Measurements from ENCODE around the gene PLAAT3.
"Not testable (repeated sequence)": the region's sequence is repeated elsewhere in the genome, so short reads cannot be mapped to it uniquely, and the experiment has no call there.

PLAAT3 gene

DNA sequence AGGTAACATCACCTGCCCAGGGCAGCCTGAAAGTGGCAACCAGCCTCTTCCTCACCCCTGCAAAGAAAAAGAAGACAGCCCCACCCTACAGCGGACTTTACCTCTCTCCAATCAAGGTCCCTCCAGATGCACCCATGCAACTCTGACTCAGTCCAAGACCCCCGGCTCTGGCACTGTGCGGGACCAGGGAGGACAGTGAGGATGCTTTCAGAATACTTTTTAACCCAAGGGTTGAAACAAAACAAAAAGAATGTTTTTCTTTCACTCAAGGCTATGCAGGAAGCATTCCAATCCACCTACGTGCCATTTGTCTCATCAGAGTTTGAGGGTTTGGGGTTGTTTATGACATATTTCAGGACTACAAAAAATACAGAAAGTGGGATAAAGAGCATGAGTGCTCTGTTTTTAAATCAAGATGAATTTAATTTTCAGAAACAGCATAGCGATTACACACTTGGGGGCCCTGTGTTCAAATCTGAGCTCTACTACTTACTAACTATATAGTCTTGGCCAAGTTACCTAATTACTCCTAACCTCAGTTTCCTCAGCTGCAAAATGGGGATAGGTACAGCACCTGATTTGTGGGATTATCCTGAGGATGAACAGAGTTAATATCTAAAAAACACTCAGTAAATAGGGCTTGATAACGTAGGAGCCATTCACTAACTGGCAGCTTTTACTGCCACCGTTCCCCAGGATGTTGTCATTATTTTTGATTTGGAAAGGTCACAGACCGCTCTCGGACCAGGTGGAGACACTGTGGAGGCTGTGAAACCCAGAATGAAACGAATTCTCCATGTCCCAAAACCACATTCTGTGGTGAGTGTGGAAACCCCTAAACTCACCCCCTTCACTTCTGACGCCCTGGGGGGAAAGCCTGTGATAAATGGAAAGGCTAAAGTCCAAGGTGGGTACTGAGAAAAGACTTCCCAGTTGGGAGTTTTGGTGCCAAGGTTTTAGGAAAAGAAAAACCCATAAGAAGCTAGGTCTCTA is 5.6 kb downstream of the PLAAT3 start:
- DNase-seq = no peak

DNA sequence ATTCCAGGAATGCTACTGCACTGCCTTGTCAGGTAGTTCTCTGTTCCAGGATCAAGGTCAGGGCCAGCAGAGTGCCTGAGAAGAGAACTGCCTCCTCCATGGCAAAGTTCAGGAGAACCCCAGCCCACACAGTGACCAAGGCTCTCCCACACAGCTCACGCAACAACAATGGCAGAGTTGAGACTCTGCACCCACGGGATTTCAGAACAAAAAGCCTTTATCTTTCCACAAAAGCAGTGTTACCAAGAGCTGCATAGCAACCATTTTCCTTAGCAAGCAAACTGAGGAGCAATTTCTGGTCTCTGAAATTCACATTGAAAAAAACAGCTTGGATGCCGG is 11.1 kb downstream of the PLAAT3 start:
- no peak for DNase-seq

DNA sequence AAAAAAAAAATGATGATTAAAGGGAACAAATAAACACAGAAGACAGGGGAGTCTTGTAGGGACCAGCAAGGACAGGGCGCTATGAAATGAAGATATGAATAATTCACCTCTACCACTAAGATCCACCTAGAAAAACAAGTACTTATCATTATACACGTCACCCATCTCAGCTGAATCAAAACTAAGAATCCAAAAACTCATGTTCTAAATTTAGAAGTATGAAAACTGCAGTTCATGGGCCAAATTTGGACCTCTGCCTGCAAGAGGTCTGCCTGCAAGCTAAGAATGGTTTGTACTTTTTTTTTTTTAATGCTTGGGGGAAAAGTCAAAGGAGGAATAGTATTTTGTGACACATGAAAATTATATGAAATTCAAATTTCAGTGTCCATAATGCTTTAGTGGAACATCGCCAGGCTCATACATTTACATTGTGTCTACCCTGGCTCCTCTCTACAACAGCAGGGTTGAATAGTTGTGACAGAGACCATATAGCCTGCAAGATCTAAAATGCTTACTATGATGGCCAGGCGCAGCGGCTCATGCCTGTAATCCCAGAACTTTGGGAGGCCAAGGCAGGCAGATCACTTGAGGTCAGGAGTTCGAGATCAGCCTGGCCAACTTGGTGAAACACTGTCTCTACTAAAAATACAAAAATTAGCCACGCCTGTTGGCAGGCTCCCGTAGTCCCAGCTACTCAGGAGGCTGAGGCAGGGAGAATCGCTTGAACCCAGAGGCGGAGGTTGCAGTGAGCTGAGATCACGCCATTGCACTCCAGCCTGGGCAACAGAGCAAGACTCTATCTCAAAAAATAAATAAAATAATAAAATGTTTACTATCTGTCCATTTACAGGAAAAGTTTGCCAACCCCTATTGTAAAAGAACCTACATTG is 11.7 kb downstream of the PLAAT3 start:
- DNase-seq = not testable (repeated sequence)

DNA sequence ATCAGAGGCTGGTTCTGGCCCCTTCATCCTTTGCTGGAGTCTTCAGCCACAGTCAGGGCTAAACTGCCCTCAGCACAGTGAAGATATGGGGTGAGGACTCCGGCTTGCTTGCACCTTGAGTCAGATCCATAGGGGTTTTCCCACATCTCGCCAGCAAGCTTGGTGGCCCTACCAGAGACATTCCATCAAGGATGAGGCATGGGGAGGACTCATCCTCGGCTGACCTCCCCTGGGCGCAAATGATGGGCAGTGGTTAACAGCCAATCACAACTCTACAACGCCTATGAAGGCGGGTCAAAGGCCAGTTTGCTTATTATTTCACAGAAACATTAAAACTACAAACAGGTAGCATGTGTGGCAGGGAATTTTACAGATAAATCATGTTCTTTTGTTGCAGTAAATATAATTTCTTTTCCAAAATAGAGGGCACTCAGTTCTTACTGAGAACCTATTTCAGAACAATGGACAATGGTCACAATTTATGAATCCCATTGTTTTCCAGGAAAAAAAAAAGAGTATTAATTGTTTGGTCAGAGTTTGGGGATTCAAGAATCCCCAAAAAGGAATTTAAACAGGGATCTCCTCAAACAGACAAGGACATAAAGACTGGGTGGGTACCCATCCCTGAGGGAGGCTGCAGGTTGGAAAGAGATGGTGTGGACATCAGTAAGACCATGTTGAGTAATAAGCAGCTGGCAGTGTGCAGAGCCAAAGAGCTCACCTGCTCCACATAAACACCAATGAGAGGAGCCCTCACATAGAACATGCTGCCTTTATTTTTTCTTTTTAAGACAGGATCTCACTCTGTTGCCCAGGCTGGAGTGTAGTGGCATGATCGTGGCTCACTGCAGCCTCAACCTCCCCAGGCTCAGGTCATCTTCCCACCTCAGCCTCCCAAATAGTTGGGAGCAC is 14.8 kb downstream of the PLAAT3 start:
- no peak for DNase-seq

DNA sequence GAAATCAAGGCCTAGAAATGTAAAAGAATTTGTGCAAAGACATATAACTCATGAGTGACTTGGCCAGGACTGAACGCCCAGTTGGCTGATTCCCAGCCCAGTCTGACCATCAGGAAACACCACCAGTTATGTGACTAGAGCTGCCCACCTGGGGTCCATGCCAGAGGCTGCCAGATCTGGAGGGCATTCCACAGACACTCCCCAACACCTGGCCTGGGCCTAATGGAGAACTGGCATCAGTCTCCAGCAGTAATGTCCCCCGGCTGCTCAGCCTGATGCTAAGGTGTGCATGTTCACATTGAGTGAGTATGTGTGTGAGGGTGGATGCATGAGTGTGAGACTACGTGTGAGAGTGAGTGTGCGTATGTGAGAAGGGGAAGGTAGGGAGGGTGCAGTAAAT is 15.7 kb downstream of the PLAAT3 start:
- no peak for DNase-seq

- no peak for DNase-seq
Measured at GRCh38 chr11:63595296-63595695, 18.9 kb downstream of the PLAAT3 start.

GRCh38 chr11:63592975-63593395 is 21.2 kb downstream of the PLAAT3 start:
- DNase-seq = no peak

DNA sequence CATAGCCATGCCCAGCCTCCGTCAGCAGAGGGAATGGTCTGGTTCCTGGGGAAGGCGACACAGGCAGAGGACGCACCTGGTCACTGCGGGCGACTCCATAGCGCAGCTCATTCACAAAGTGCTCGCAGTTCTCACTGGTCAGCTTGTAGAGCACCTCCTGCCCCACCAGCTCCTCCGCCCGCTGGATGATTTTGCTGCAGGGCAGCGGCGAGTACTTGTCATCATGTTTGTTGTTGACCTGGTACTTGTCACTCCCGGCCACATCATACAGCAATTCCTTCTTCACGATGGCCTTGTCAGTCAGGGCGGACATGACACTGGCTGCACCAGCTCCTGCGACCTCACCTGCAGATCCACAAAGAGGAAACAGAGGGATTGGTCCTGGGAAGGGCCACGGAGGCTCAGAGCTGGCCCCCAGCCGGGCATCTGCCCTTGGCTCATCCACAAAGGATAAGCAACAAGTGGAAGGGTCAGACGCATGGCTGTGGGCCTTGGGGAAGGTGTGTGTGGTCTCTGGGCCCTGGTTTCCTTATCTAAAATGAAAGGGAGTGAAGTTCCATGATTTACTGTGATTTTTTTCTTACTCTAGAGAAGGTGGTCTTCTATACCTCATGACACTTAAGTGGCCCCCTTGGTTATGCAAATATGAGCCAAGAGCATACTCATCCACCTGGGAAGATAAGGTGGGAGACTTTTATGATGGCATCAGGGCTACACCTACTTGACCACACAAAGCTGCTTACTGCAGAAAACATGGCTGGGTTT is 24.0 kb downstream of the PLAAT3 start:
- no peak for DNase-seq

DNA sequence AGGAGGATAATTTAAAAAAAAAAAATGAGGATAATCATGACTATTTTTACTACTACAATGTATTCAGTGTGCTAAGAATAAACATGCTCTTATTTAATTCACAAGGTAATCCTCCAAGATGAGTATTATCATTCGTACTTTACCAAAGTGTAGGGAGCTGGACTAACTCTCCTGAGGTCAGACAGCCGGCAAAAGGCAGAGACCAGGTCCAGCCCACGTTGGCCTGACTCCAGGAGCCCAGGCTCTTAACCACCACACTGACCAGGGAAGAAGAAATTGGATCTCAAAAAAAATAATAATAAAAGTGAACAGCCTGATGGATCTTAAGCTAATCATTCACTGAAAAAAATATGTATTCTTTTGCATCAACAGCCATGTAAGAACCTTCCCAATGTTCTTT is 25.2 kb downstream of the PLAAT3 start:
- DNase-seq = no peak

- DNase-seq = no peak
Measured at GRCh38 chr11:63586451-63587166, 27.6 kb downstream of the PLAAT3 start.

DNA sequence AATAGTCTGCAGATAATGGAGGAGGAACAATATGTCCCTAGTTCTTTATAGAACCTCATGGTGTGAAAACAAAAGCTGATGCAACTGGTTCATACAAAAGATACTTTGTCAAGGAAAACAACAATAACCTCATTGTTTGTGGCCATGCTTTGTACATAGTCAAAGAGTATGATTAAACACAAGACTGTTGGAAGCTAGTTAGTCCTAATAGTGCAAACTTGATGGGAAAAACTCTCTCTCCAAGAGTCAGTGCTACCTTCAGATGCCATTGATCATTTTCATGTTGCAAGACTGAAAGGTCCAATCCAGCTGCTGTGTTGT is 30.9 kb downstream of the PLAAT3 start:
- no peak for DNase-seq

GRCh38 chr11:63581224-63581623 is 33.0 kb downstream of the PLAAT3 start:
- DNase-seq = not testable (repeated sequence)

DNA sequence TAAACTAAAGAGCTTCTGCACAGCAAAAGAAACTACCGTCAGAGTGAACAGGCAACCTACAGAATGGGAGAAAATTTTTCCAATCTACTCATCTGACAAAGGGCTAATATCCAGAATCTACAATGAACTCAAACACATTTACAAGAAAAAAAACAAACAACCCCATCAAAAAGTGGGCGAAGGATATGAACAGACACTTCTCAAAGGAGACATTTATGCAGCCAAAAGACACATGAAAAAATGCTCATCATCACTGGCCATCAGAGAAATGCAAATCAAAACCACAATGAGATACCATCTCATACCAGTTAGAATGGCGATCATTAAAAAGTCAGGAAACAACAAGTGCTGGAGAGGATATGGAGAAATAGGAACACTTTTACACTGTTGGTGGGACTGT is 35.4 kb downstream of the PLAAT3 start:
- DNase-seq = not testable (repeated sequence)

DNA sequence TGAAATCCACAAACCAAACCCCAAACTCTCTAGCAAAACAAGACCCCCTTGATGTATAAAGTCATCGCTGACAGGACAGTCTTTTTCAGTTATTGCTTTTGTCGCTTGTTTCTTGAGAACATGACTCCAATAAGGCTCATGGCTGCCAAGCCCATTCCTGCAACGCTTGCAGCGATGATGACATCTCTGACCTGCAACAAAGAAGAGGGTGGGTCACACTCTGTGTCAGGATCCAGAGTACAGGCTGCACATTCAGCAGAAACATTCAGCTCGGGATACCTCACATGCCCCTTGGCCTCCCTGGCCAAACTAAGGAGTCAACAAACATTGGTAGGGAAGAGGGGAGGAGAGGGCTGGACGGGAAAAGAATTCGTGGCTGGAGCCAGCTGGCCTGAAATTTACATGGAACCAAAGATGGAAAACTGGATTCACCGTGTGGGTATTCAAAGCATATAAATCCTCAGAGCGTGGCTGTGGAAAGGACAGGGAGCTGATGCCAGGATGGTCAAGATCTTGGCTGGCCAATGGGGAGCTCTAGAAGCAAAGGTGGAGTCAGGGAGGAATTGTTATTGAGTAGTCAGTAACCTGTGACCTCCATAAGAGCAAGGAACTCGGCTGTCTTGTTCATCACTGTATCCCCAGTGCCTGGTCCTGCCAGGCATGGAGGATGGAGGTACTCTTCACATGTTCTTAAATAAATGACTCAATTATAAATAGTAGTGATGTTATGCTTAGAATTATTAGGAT is 39.2 kb downstream of the PLAAT3 start:
- no peak for DNase-seq

GRCh38 chr11:63573881-63574855 is 40.1 kb downstream of the PLAAT3 start:
- peak; percentile 7 for DNase-seq

GRCh38 chr11:63572026-63572688 is 42.1 kb downstream of the PLAAT3 start:
- no peak for DNase-seq

- no peak for DNase-seq
Measured at GRCh38 chr11:63569570-63569969, 44.7 kb downstream of the PLAAT3 start.

- peak; percentile 41 for DNase-seq
Measured at GRCh38 chr11:63567044-63567840, 47.0 kb downstream of the PLAAT3 start.
